ENCODE data around the gene VIPR1.
A peak's percentile ranks its signal among the peaks of the same experiment; 100 is the strongest.
"Not testable (repeated sequence)": the region's sequence is repeated elsewhere in the genome, so short reads cannot be mapped to it uniquely, and the experiment has no call there.

VIPR1 gene

DNA sequence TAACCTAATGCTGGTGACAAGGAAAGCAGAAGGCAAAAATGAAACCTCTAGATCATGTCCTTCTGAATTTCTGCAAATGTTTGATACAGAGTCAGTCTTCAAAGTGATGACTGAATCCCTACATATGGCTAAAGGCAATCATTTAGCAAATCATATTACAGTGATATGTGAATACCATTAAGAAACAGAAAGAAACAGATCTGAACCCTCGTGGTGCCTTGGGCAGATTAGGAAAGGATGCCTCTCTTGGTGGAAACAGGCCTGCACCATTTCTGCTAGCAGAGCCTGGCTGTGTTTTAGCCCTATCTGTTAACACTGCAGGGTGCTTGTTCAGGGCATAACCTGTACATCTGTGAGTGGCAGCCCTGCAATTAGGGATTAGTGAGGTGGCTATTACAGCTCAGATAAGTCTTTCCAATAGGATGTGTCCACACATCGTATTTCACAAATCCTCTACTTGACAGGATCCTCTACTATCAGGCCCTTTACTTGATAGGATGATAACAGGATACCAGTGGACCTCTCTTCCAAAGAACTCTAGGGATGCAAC, 67.2 kb downstream of the VIPR1 start:
- Histone ChIP-seq H3K27me3 (ENCODE audit: insufficient read depth, low read length) (no peaks in the 10 kb centered on the region), H3K36me3 (ENCODE audit: insufficient read depth, low read depth, low read length) (peaks cover 43% of the 10 kb centered on the region), H3K9me3 (ENCODE audit: insufficient read depth, low read depth, low read length) (no peaks in the 10 kb centered on the region), H3K27ac (ENCODE audit: low read length) (no peak overlapping the region), H3K4me3 (ENCODE audit: low read length) (no peak overlapping the region), H3K9ac (ENCODE audit: low read depth, low read length) (no peak overlapping the region), H3K4me1 (ENCODE audit: insufficient read depth, low read length) (no peaks in the 10 kb centered on the region)

DNA sequence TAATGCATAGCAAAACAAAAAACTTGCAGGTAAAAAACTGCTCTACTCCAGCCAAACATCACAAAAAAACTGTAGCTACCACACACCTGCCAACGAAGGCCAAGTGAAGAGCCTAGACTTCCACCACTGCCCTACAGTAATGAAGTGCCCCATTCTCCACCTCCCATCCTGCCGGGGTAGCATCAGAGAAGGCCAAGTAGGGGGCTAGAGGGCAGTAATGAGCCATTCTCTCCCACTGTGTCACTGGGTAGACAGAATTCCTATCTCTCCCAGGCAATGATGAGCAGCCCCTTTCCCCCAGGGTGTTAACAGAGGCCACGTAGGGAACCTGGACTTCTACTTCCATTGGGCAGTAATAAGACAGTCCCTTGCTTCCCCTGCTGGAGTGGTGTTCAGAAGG, 69.8 kb downstream of the VIPR1 start:
- no peak overlapping the region for H3K9ac ChIP-seq (ENCODE audit: low read depth, low read length)
- H3K4me1 ChIP-seq (ENCODE audit: insufficient read depth, low read length): no peaks in the 10 kb centered on the region
- H3K9me3 ChIP-seq (ENCODE audit: insufficient read depth, low read depth, low read length): peaks cover 7% of the 10 kb centered on the region; the same call in 1 of the 2 replicates
- no peak overlapping the region for H3K27ac ChIP-seq (ENCODE audit: low read length)
- H3K4me3 ChIP-seq (ENCODE audit: low read length): no peak overlapping the region
- no peaks in the 10 kb centered on the region for H3K27me3 ChIP-seq (ENCODE audit: insufficient read depth, low read length)
- H3K36me3 ChIP-seq (ENCODE audit: insufficient read depth, low read depth, low read length): peaks cover 21% of the 10 kb centered on the region

DNA sequence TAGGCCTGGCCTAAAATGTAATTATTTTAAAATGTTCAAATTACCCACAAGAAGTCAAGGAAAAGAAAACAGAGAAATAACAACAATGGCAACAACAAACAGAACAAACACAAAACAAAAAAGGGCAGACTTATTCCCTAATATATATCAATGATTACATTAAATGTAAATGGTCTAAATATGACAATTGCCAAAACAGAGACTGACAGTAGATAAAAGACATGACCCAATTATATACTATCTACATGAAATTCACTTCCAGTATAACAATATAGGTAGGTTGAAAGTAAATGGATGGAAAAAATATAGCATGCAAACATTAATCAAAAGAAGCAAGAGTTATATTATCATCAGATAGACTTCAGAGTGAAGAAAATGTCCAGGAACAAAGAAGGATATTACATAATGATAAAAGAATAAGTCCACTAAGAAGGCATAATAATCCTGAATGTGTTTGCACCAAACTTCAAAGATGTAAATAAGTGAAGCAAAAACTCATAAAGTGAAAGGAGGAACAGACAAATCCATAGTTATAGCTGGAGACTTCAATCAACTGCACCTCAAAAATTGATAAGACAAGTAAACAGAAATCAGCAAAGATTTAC, 72.8 kb downstream of the VIPR1 start:
- Histone ChIP-seq H3K4me3 (ENCODE audit: low read length) (no peak overlapping the region), H3K36me3 (ENCODE audit: insufficient read depth, low read depth, low read length) (peaks cover 5% of the 10 kb centered on the region; the same call in 1 of the 2 replicates)

DNA sequence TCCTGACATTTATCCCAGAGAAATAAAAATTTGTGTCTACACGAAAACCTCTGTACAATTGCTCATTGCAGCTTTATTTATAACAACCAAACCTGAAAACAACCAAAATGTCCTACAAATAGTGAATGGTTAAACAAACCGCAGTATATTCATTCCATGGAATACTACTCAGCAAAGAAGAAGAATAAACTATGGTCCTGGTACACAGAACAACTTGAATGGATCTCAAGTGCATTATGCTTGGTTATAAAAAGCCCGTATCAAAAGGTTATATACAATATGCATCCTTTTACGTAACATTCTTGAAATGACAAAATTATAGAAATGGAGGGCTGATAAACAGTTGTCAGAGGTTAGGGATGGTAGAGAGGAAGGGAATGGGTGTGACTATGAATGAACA, 75.6 kb downstream of the VIPR1 start:
- H3K27ac ChIP-seq (ENCODE audit: low read length): no peak overlapping the region
- no peak overlapping the region for H3K9ac ChIP-seq (ENCODE audit: low read depth, low read length)
- no peak overlapping the region for H3K4me3 ChIP-seq (ENCODE audit: low read length)
- H3K27me3 ChIP-seq (ENCODE audit: insufficient read depth, low read length): no peaks in the 10 kb centered on the region
- H3K9me3 ChIP-seq (ENCODE audit: insufficient read depth, low read depth, low read length): peaks cover 7% of the 10 kb centered on the region; the same call in 1 of the 2 replicates
- peaks cover 5% of the 10 kb centered on the region; the same call in 1 of the 2 replicates for H3K4me1 ChIP-seq (ENCODE audit: insufficient read depth, low read length)
- H3K36me3 ChIP-seq (ENCODE audit: insufficient read depth, low read depth, low read length): peaks cover 5% of the 10 kb centered on the region; the same call in 1 of the 2 replicates

More for the DNA sequence above, 72.8 kb downstream of the VIPR1 start:
- H3K4me1 ChIP-seq (ENCODE audit: insufficient read depth, low read length): no peaks in the 10 kb centered on the region
- peaks cover 7% of the 10 kb centered on the region; the same call in 1 of the 2 replicates for H3K9me3 ChIP-seq (ENCODE audit: insufficient read depth, low read depth, low read length)
- H3K27me3 ChIP-seq (ENCODE audit: insufficient read depth, low read length): no peaks in the 10 kb centered on the region
- no peak overlapping the region for H3K27ac ChIP-seq (ENCODE audit: low read length)
- H3K9ac ChIP-seq (ENCODE audit: low read depth, low read length): no peak overlapping the region

DNA sequence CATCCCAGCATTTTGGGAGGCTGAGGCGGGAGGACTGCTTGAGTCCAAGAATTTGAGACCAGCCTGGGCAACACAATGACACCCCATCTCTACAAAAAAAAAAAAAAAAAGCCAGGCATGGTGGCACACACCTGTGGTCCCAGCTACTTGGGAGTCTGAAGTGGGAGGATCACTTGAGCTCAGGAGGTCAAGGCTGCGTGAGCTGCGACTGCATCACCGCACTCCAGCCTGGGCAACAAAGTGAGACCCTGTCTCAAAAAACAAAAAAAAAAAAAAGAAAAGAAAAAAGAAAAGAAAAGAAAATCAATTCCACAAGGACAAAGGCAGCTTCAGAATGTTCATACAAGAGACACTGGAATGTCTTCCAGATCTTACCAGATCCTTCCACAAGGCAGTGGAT, 76.9 kb downstream of the VIPR1 start:
- not testable (repeated sequence) for H3K27me3 ChIP-seq (ENCODE audit: insufficient read depth, low read length); H3K4me3 ChIP-seq (ENCODE audit: low read length); H3K9me3 ChIP-seq (ENCODE audit: insufficient read depth, low read depth, low read length); H3K36me3 ChIP-seq (ENCODE audit: insufficient read depth, low read depth, low read length); H3K9ac ChIP-seq (ENCODE audit: low read depth, low read length); H3K27ac ChIP-seq (ENCODE audit: low read length)
- peaks cover 14% of the 10 kb centered on the region; the same call in 1 of the 2 replicates for H3K4me1 ChIP-seq (ENCODE audit: insufficient read depth, low read length)

DNA sequence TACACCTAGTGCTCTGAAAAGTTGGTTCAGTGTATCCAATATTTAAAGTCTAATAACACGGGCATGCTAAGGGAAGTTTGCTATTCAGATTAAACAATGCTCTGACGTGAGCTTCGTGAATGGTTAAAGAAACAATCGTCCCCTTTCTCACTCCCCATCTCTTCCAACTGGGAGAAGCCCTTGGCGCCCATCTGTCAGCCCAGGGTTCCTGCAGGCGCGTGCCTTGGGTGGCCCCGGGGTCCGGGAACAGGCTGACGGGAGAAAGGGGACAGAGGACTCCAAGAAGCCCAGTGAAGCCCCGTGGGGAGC, 78.9 kb downstream of the VIPR1 start:
- Histone ChIP-seq H3K36me3 (ENCODE audit: insufficient read depth, low read depth, low read length) (no peaks in the 10 kb centered on the region), H3K27me3 (ENCODE audit: insufficient read depth, low read length) (no peaks in the 10 kb centered on the region), H3K4me1 (ENCODE audit: insufficient read depth, low read length) (peaks cover 14% of the 10 kb centered on the region; the same call in 1 of the 2 replicates), H3K27ac (ENCODE audit: low read length) (peak overlapping the region; percentile 62), H3K4me3 (ENCODE audit: low read length) (peak overlapping the region; percentile 90), H3K9ac (ENCODE audit: low read depth, low read length) (peak overlapping the region; percentile 97), H3K9me3 (ENCODE audit: insufficient read depth, low read depth, low read length) (no peaks in the 10 kb centered on the region)

DNA sequence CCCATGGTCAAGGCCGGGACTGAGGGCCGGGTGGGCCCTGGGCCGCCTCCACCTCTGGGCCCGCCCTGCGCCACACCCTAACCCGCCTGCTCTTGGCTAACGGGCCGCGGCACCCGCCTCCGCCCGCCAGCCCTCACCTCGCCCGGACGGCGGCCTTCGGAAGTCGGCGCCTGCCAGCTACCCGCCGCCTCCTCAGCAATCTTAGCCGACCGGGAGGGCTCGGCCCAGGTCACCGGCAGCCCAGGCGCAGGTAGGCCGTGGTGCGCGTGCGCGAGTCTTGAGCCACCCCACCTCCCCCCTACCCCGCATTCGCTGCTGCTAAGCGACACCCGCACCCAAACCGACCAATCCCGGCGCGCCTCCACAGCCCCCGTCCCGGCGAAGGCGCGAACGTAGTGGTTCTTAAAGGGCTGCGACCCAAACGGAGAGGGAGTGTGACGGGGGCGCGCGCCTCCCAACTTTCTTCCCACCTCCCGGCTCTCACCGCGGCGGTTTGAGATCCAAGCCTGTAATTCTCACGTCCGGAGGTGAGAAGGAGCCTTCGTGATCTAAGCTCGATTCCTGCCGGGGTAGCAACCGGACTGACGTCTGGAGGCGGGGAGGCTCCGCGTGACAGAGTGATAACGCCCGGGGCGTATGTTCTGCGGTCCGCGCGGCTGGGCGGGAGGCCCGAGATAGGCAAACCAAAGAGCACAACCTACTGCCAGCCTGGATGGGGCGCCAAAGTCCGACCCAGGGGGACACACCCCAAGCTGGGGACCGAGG, 79.4 kb downstream of the VIPR1 start, which contains the start of gene SEC22C:
SEC22C (minus strand) TSS at position 259 of the 765 bp plus-strand sequence. CDS start 12,921 bp downstream, outside the sequence.
- H3K27ac ChIP-seq (ENCODE audit: low read length): peak within 1 kb of the TSS; percentile 90
- peaks cover 14% of the 10 kb centered on the region; the same call in 1 of the 2 replicates for H3K4me1 ChIP-seq (ENCODE audit: insufficient read depth, low read length)
- H3K9ac ChIP-seq (ENCODE audit: low read depth, low read length): peak within 1 kb of the TSS; percentile 97
- no peaks in the 10 kb centered on the region for H3K36me3 ChIP-seq (ENCODE audit: insufficient read depth, low read depth, low read length)
- H3K9me3 ChIP-seq (ENCODE audit: insufficient read depth, low read depth, low read length): no peaks in the 10 kb centered on the region
- peak within 1 kb of the TSS; percentile 90 for H3K4me3 ChIP-seq (ENCODE audit: low read length)
- H3K27me3 ChIP-seq (ENCODE audit: insufficient read depth, low read length): no peaks in the 10 kb centered on the region

DNA sequence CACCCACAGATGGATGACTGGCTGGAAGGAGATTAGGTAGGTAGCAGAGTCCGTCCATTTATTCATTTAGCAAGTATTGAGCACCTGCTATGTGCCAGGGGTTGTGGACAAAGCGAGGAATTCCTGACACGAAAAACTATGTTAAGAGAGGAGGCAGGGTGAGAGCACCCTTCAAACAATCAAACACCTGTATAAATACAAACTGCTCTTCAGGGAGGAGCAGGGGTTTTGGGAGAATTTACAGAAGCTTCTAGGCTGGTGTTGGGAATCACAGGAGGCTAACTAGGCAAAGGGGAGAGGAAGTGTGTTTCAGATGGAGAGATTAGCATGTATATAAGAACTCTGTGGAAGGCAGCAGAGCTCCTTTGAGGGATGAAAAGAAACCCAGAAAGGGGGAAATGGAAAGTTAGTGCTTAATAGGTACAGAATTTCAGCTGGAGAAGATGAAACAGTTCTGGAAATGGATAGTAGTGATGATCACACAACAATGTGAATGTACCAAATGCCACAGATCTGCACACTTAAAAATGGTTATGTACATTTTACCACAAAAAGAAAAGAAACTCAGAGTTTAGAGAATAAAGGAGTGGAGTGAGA, 80.1 kb downstream of the VIPR1 start:
- Histone ChIP-seq H3K36me3 (ENCODE audit: insufficient read depth, low read depth, low read length) (no peaks in the 10 kb centered on the region), H3K9me3 (ENCODE audit: insufficient read depth, low read depth, low read length) (no peaks in the 10 kb centered on the region), H3K27me3 (ENCODE audit: insufficient read depth, low read length) (no peaks in the 10 kb centered on the region), H3K4me3 (ENCODE audit: low read length) (peak overlapping the region; percentile 90), H3K9ac (ENCODE audit: low read depth, low read length) (peak overlapping the region; percentile 97; the same call in 1 of the 2 replicates), H3K27ac (ENCODE audit: low read length) (peak overlapping the region; percentile 90), H3K4me1 (ENCODE audit: insufficient read depth, low read length) (peaks cover 14% of the 10 kb centered on the region; the same call in 1 of the 2 replicates)
